ENCODE data around the gene LMLN. TPM values are rescaled to one million over a fixed set of nuclear protein-coding genes. Genes with fewer than 3 reads are reported as not detected.

The LMLN gene
- total and polyA plus RNA-seq, 2 of the 13 experiments (the other 11 are each of a cell fraction or from before 2014, with no cell fraction given): 1.2 to 1.8 TPM

GRCh38 chr3:197949778-197950676 lies 10.0 kb upstream of the LMLN start, which contains the start of gene RPL35A (continued):
- no peak for TF ChIP-seq ZNF251 (CRISPR knock-in tag; IDR thresholded peaks at IDR 0.05)
- TF ChIP-seq PAXIP1 (CRISPR knock-in tag; conservative IDR thresholded peaks at IDR 0.05): 0 out of 2 replicates have a peak, but pooled peaks have one; percentile 34
- peak; percentile 84 for TF ChIP-seq ZHX2 (IDR thresholded peaks at IDR 0.05; ENCODE audit: low read depth)
- TF ChIP-seq ZHX2 (CRISPR knock-in tag; IDR thresholded peaks at IDR 0.05; ENCODE audit: borderline replicate concordance): peak; percentile 60; the same call in 1 of the 2 replicates
- no peak for TF ChIP-seq ZNF709 (CRISPR knock-in tag; IDR thresholded peaks at IDR 0.05)
- peak; percentile 14; the same call in 1 of the 2 replicates for TF ChIP-seq RARA (CRISPR knock-in tag; IDR thresholded peaks at IDR 0.05)
- peak; percentile 76; the same call in 1 of the 2 replicates for TF ChIP-seq FOXJ3 (CRISPR knock-in tag; IDR thresholded peaks at IDR 0.05; ENCODE audit: borderline replicate concordance)
- TF ChIP-seq NFYC (CRISPR knock-in tag; IDR thresholded peaks at IDR 0.05): peak; percentile 74
- 0 out of 2 replicates have a peak, but pooled peaks have one; percentile 66 for TF ChIP-seq ELF4 (CRISPR knock-in tag; IDR thresholded peaks at IDR 0.05; ENCODE audit: borderline replicate concordance)
- TF ChIP-seq TBL1XR1 (IDR thresholded peaks at IDR 0.05; ENCODE audit: borderline replicate concordance, low read length, partially characterized antibody): peak; percentile 9
- TF ChIP-seq ZBTB7A (CRISPR knock-in tag; IDR thresholded peaks at IDR 0.05): peak; percentile 61; the same call in 1 of the 2 replicates
- peak; percentile 77; the same call in 1 of the 2 replicates for TF ChIP-seq AHR (CRISPR knock-in tag; IDR thresholded peaks at IDR 0.05)
- TF ChIP-seq ARID3A (IDR thresholded peaks at IDR 0.05; ENCODE audit: low read depth, low read length): peak; percentile 75
- TF ChIP-seq ASH2L (IDR thresholded peaks at IDR 0.05; ENCODE audit: insufficient read length, low read depth, low read length): peak; percentile 91
- TF ChIP-seq ZNF879 (CRISPR knock-in tag; IDR thresholded peaks at IDR 0.05): 0 out of 2 replicates have a peak, but pooled peaks have one; percentile 51

Data from HepG2 (cell line).